HS-5 (cell line): ENCODE results near the gene CYP17A1.
A peak's percentile ranks its signal among the peaks of the same experiment; 100 is the strongest.

ENCODE experiments used
- DNase-seq: peaks from one replicate; pipeline ENCODE4 v3.0.0-alpha.2; 2012; ENCODE audit warnings: low read depth

CYP17A1 gene

GRCh38 chr10:102802920-102803534, 34.2 kb downstream of the CYP17A1 start:
- DNase-seq: peak; percentile 87

GRCh38 chr10:102801978-102802377, 35.2 kb downstream of the CYP17A1 start:
- DNase-seq: no peak

- DNase-seq: no peak
Measured at GRCh38 chr10:102801496-102801895, 35.7 kb downstream of the CYP17A1 start.

- no peak for DNase-seq
Measured at GRCh38 chr10:102800611-102801335, 36.4 kb downstream of the CYP17A1 start.

- no peak for DNase-seq
Measured at GRCh38 chr10:102799691-102800471, 37.3 kb downstream of the CYP17A1 start.

- no peak for DNase-seq
Measured at GRCh38 chr10:102796407-102797176, 40.6 kb downstream of the CYP17A1 start.

GRCh38 chr10:102795453-102796406, 41.5 kb downstream of the CYP17A1 start:
- DNase-seq: no peak

- no peak for DNase-seq
Measured at GRCh38 chr10:102791754-102792395, 45.3 kb downstream of the CYP17A1 start.

GRCh38 chr10:102785818-102786217, 51.4 kb downstream of the CYP17A1 start:
- DNase-seq: no peak

- DNase-seq: no peak
Measured at GRCh38 chr10:102783568-102783967, 53.6 kb downstream of the CYP17A1 start.

- no peak for DNase-seq
Measured at GRCh38 chr10:102782673-102783551, 54.3 kb downstream of the CYP17A1 start.

- DNase-seq: no peak
Measured at GRCh38 chr10:102781921-102782557, 55.2 kb downstream of the CYP17A1 start.

- DNase-seq: no peak
Measured at GRCh38 chr10:102781090-102781920, 55.9 kb downstream of the CYP17A1 start.
